ENCODE results near the gene CYP11A1.
"Not testable (repeated sequence)": the region's sequence is repeated elsewhere in the genome, so short reads cannot be mapped to it uniquely, and the experiment has no call there.

CYP11A1 gene

GRCh38 chr15:74374648-74375302, 7.3 kb upstream of the CYP11A1 start:
- no peak for DNase-seq (ENCODE audit: low read depth in 2 of 2)

DNA sequence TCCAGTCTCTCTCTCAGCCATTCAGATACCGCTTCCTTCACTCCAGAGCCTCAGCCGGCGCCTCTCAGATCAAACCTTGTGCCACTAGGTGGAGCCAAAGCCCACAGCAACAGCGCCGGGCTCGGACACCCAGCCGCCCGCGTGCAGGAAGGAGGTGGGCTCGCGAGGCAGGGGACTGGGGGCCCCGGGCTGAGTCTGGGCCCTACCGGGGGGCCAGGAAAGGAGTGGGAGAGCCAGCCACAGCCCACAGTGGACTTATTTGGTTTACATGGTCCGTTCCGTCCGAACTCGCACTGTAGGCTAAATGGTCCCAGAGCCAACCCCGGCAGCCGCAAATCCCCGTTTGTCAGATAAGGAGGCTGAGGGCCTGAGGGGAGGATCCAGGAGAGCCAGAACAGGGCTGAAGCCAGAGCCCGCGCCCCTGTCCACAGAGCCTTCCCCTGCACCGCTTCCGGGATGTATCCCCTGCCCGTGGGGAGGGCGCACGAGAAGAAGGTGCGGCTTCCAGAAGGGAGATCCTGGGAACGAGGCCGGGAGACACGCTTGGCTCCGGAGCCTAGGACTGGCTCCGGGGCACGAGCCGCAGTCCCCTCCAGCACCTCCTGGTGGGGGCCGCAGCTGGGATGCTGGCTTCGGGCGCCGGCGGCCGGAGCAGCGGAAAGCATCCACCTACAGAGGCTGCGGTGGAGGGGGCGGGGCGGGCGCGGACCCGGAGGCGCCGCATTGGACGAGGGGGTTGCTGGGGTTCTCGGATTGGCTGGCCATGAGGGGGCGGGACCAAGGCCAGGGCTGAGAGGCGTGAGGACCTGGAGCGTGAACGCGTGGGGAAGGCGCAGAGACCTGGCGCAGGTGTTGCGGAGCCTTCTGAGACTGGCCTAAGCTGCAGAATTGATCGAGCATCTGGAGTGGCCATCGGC, 6.5 kb upstream of the CYP11A1 start:
- DNase-seq (ENCODE audit: low read depth in 2 of 2): peak in 1 of 2 experiments; percentile 50

DNA sequence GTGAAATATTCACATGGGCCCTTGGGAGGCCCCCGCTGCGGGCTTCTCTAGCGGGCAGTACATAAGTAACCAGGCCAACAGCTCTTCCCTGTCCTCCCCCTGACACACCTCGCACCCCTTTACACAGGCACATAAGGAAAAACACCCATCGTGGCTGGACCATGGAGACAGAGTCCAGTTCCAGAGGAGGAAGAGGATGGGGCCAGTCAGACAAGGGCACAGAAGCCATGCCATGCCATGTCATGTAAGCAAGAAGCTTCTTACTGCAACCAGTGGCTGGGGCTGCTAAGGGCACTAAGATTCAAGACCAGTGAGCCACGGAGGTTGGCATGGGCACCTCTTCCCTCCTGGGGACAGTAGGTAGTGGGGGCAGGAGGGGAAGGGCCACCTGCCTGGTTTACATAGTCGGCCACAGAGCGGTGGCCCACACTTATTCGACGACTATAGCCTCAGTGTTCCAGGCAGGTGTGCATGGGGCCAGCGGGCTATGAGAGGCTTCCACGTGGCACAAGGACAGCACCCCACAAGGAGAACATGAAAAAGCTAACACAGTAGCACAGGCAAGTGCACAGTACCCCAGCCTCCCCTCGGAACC, 5.7 kb upstream of the CYP11A1 start:
- no peak for DNase-seq (ENCODE audit: low read depth in 2 of 2)

DNA sequence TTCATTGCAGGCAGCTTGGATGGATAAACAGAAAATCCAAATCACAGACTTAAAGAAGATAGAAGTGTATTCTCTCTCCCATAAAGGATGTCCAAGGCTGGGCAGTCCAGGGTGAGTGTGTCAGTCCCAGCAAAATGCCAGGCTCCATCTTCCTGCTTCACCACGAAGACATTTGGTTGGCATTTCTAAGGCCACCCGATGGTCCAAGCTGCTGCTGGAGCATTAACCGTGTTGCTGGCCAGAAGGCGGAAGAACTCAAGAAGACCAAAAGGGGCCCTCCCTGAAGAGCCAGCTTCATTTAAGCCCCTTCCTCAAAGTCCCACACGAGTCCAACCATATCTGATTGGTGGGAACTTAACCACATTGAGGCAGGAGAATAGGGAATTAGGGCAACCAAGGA, 3.0 kb upstream of the CYP11A1 start:
- no peak for DNase-seq (ENCODE audit: low read depth in 2 of 2)

DNA sequence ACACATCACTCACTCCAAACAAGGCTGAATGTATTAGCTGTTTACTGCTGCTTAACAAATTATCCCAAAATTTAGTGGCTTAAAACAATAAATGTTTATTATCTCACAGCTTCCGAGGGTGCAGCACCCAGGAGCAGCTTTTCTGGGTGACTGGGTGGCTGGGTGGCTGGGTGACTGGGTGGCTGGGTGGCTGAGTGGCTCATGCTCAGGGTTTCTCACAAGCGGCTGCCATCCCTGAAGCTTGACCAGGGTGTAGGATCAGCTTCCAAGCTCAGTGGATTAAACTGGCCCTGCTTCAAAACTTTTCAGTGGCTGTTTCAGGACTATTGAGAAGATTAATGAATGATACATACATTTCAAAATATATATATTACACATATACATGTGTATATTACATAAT, 2.3 kb upstream of the CYP11A1 start:
- no peak for DNase-seq (ENCODE audit: low read depth in 2 of 2)

GRCh38 chr15:74369084-74369745, 1.8 kb upstream of the CYP11A1 start:
- no peak for DNase-seq (ENCODE audit: low read depth in 2 of 2)

- DNase-seq (ENCODE audit: low read depth in 2 of 2): no peak
Measured at GRCh38 chr15:74368121-74368520, 675 bp upstream of the CYP11A1 start.

DNA sequence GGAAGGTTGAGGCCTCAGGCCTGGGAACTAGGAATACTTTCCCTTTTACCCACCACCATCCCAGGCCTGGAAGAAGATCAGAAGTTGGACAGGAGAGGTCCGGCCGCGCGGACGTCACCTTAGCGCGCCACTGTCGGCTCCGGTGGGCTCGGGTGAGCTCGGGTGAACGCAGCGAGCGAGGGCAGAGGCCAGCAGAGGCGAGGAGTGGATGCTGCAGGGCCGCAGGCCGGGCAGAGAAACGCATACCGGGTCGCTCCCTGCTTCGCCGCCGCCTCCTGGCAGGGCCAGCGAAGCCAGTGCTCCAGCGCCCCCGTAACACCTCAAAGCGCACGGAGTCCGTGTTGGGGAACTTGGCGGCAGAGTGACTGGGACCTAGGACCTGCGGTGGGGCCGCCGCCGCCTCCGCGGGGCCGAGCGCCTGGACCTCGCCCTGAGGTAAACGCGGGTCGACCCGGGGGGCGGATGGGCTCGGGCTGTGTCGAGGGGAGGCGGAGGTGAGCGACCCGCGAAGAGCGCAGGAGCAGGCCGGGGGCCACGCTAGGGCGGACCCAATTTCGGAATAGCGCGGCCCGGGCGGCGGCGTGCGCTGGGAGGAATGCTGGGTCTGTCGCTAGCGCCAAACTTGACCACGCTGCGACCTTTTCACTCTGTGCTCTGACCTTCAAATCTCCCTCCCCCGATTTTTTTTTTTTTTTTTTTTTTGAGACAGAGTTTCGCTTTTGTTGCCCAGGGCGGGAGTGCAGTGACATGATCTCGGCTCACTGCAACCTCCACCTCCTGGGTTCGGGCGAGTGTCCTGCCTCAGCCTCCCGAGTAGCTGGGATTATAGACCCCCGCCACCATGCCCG, 1.6 kb downstream of the CYP11A1 start:
- DNase-seq (ENCODE audit: low read depth in 2 of 2): no peak

GRCh38 chr15:74364936-74365597, 2.4 kb downstream of the CYP11A1 start:
- no peak for DNase-seq (ENCODE audit: low read depth in 2 of 2)

DNA sequence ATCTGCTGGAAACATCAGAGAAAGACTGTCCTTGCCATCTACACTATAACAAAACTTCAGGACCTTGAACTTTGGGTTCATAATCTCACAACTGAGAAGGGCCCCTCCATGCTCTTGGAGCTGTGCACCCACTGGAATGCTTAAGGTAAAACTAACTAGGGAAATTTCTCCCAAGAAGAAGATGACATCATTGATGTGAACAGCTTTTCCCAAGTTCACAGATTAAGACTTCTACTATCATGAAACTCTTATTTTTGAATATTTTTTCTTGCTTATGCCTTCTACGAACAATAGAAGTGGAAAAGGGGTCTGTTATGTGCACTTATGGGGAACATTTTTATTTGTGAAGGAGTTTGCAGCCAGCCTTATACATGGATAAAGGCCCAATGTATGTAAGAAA, 5.0 kb downstream of the CYP11A1 start:
- no peak for DNase-seq (ENCODE audit: low read depth in 2 of 2)

GRCh38 chr15:74360855-74361254, 6.6 kb downstream of the CYP11A1 start:
- not testable (repeated sequence) for DNase-seq (ENCODE audit: low read depth in 2 of 2)

- DNase-seq (ENCODE audit: low read depth in 2 of 2): not testable (repeated sequence)
Measured at GRCh38 chr15:74359376-74359775, 8.1 kb downstream of the CYP11A1 start.

GRCh38 chr15:74357514-74357913, 9.9 kb downstream of the CYP11A1 start:
- DNase-seq (ENCODE audit: low read depth in 2 of 2): not testable (repeated sequence)

GRCh38 chr15:74356050-74356449, 11.4 kb downstream of the CYP11A1 start:
- not testable (repeated sequence) for DNase-seq (ENCODE audit: low read depth in 2 of 2)

DNA sequence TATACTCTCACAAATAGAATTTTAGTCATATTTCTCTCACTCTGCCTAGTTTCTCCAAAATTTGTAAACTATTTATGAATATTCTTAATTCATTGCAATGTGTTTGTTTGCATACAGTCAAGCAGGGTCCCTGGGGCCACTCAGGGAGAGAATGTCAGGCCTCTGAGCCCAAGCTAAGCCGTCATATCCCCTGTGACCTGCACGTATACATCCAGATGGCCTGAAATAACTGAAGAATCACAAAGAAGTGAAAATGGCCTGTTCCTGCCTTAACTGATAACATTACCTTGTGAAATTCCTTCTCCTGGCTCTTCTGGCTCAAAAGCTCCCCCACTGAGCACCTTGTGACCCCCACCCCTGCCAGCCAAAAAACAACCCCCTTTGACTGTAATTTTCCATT, 13.5 kb downstream of the CYP11A1 start:
- DNase-seq (ENCODE audit: low read depth in 2 of 2): not testable (repeated sequence)

- DNase-seq (ENCODE audit: low read depth in 2 of 2): no peak
Measured at GRCh38 chr15:74352393-74352910, 15.0 kb downstream of the CYP11A1 start.

GRCh38 chr15:74351670-74352069, 15.8 kb downstream of the CYP11A1 start:
- no peak for DNase-seq (ENCODE audit: low read depth in 2 of 2)

- no peak for DNase-seq (ENCODE audit: low read depth in 2 of 2)
Measured at GRCh38 chr15:74350295-74351275, 16.9 kb downstream of the CYP11A1 start.

DNA sequence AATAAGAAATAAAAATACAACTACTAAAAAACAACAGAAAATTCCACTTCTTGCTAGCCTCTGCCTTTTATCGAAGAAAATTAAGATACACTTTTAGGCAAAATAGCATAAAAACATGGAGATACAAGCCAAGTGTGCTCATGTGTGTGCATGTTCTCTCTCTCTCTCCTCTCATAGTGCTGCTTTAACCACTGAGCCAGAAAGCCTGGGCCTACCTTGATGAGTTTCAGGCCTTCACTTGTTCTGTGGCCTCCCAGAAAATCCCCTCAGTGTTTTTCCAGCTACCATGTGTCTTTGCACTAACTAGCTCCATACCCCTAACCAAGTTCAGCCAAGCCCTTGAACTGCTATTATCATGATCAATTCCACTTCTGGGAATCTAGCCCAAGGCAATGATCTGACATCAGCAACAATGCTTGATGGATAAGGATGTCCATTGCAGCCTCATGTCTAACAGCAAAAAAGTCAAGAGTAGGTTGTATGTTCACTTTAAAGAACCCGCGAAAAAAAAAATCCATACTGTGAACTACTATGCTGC, 18.1 kb downstream of the CYP11A1 start:
- DNase-seq (ENCODE audit: low read depth in 2 of 2): no peak
